A673 (cell line): ENCODE results near the gene CAMK1D.

Experiments
- EZH2 ChIP-seq: fragments of 200-600 bp; sonication (generic); IDR thresholded peaks from 2 replicates; pipeline ENCODE4 v1.6.1; 2017; ENCODE audit warnings: borderline replicate concordance, low read depth, mild to moderate bottlenecking, mixed read lengths, antibody characterized with exemption, low read length; ENCODE audit not compliant: poor library complexity, severe bottlenecking
- TF ChIP-seq, protein P1 (sequence below): fragments of 300-800, 200-600 bp; sonication (generic); conservative IDR thresholded peaks from 2 replicates; pipeline ENCODE4 v1.5.1; 2017; ENCODE audit warnings: low read depth, mild to moderate bottlenecking, antibody characterized with exemption, low read length, moderate library complexity, mixed read lengths

DNA sequence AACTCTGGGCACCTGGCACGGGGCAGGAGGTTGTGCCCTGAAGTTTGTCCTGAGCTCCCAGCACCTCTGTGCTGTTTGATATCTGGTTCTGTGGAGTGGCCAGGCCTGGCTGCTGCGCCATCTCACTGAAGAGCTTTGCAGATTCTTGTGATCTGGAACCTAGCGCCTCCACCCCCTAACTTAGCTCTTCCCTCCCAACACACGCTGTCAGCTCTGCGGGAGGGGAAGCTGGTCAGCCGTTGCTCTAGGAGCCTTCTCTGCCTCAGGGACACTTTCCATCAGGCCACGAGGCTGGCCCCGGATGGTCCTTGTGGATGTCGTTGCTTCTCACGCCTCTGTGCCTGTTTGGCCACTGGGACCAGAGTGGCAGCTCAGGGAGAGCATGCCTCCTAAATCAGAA lies 438.9 kb downstream of the CAMK1D start:
- TF ChIP-seq, protein P1, sequence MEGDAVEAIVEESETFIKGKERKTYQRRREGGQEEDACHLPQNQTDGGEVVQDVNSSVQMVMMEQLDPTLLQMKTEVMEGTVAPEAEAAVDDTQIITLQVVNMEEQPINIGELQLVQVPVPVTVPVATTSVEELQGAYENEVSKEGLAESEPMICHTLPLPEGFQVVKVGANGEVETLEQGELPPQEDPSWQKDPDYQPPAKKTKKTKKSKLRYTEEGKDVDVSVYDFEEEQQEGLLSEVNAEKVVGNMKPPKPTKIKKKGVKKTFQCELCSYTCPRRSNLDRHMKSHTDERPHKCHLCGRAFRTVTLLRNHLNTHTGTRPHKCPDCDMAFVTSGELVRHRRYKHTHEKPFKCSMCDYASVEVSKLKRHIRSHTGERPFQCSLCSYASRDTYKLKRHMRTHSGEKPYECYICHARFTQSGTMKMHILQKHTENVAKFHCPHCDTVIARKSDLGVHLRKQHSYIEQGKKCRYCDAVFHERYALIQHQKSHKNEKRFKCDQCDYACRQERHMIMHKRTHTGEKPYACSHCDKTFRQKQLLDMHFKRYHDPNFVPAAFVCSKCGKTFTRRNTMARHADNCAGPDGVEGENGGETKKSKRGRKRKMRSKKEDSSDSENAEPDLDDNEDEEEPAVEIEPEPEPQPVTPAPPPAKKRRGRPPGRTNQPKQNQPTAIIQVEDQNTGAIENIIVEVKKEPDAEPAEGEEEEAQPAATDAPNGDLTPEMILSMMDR: no peak
- TF ChIP-seq EZH2: no peak
